GM18507 (cell line): ENCODE results near the gene DNAJC11.

ENCODE experiments used
- DNase-seq: peaks from one replicate; pipeline ENCODE4 v3.0.0; 2011; ENCODE audit warnings: low read depth; ENCODE audit not compliant: insufficient read length; ENCODE audit errors: extremely low spot score
- FAIRE-seq: peaks from 2 replicates; lab custom pipeline; 2011; peaks lifted over from hg19 to GRCh38; lab: Jason Lieb, UNC

Gene DNAJC11

DNA sequence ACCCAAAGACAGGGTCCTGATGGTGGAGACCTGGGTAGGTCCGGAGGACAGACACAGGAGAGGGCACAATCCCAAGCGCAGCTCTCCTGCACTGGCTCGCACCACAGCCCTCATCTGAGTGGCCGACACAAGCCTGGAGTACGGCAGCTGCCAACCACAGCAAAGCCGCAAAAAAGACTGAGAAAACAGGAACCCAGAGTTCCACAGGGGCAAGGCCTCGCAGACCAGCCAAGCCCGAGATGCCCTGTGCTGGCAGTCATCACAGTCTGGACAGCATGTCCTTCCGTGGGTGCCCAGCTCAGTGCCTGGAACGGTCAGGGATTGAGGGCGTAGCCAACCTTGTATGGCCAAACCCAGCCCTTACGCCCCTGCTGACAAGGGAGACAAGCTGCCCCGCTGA is 110.4 kb downstream of the DNAJC11 start:
- DNase-seq (no peak), FAIRE-seq (no peak)

DNA sequence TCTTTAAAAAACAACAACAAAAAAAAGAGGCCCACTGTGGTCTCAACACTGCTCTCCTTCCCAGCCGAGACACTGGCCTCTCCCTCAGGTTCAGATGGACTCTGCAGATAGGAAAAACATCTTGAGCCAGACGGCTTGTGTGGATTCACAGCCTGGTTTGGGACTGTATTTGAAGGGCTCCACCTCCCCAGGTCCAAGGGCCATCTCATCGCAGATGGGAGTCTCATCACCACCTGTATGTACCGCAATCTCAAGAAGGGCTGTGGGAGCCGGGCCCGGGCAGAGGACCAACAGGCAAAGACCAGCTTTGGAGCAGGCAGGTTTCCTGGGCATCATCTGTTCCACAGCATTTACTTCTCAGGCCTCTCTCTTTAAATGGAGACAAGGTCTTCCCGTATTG is 111.6 kb downstream of the DNAJC11 start:
- no peak for FAIRE-seq
- DNase-seq = no peak

DNA sequence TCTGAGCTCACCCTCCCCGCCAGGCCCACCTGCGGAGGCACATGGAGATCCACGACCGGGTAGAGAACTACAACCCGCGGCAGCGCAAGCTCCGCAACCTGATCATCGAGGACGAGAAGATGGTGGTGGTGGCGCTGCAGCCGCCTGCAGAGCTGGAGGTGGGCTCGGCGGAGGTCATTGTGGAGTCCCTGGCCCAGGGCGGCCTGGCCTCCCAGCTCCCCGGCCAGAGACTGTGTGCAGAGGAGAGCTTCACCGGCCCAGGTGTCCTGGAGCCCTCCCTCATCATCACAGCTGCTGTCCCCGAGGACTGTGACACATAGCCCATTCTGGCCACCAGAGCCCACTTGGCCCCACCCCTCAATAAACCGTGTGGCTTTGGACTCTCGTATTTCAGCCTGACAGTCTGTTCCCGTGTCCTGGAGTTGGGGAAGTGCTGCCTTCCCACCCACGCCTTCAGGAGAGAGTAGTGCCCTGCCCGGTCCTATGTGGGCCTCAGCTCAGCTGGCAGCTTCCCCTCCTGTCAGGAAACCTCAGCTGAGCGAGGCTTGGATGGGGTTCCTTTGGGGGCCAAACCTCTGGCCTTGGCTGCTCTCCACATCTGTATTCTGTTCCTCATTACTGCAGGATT is 112.6 kb downstream of the DNAJC11 start:
- no peak for FAIRE-seq
- DNase-seq = no peak

DNA sequence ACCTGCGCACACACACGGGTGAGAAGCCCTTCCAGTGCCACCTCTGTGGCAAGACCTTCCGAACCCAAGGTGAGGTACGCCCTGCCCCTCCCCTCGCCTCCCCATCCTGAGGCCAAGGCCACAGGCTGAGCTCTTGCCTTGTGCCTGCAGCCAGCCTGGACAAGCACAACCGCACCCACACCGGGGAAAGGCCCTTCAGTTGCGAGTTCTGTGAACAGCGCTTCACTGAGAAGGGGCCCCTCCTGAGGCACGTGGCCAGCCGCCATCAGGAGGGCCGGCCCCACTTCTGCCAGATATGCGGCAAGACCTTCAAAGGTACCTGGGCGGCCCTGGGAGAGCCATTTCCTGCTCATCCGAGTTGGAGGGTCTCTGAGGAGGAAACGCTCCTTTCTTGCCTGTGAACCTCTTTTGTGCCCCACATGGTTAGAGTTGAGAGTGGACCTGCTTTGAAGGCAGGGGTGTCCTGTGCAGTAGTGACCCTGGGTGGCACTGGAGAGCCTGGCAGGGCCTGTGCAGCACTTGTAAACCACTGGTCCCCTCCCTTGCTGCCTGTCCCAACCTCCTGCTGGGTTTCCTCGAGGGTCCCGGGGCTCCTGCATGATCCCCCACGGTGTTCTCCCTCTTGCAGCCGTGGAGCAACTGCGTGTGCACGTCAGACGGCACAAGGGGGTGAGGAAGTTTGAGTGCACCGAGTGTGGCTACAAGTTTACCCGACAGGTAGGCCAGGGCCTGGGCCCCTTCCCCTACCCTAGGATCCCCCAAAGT is 113.3 kb downstream of the DNAJC11 start:
- FAIRE-seq = no peak
- no peak for DNase-seq

DNA sequence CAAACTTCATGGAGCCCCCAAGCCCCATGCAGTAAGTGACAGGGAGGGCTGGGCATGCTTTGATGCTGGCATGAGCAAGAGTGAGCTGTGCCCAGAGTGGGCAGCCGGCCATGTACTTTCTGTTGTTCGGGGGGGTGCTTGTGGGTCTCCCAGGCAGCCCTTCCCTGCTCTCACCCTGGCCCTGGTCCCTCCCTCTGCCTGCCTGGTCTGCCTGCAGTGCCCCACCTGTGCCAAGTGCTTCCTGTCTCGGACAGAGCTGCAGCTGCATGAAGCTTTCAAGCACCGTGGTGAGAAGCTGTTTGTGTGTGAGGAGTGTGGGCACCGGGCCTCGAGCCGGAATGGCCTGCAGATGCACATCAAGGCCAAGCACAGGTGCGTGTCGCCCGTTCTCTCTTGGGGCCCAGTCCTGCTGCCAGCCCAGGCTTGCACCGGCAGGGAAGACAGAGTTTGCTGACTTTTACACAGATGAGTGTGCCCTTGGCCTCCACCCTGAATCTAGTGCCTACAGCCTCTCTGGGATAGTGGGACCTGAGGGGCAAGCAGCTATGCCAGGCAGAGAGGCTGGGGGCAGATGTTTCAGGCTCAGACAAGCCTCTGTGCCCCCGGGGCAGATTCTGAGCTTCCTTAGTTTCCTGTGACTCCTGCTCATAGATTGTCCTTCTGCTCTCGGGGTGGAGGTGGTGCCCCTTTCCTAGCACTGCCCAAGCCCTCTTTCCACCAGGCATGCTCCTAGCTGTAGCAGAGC is 114.2 kb downstream of the DNAJC11 start:
- FAIRE-seq = no peak
- no peak for DNase-seq

DNA sequence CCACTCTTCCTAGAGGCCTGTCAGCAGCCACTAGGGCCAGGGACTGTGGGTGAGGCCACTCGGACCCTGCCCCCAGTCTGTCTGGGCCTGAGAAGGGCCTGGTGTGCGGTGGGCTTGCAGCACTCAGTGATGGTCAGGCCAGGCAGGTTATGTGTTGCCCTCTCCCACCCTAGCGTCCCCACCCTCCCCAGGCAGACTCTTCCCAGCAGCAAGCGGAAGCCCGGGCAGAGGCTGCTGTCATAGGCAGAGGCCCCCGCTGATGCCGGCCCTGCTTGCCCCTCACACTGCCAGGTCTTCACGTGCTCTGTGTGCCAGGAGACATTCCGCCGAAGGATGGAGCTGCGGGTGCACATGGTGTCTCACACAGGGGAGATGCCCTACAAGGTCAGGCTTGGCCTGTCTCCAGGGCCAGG is 115.2 kb downstream of the DNAJC11 start:
- FAIRE-seq (no peak), DNase-seq (no peak)

DNA sequence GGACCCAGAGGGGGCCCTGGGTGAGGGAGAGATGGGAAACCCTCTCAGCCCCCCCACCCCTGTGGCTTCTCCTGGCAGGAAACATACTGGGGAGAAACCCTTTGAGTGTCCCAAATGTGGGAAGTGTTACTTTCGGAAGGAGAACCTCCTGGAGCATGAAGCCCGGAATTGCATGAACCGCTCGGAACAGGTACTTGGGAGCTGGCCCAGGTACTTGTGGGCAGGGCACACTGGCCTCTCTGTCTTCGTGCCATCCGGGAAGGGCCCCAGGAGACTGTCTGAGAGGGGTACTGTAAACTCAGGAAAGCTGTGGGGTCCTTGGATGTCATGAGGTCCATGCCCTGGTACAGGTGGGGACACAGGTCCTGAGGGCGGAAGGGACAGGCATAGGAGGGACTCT is 115.8 kb downstream of the DNAJC11 start:
- DNase-seq (no peak), FAIRE-seq (no peak)

DNA sequence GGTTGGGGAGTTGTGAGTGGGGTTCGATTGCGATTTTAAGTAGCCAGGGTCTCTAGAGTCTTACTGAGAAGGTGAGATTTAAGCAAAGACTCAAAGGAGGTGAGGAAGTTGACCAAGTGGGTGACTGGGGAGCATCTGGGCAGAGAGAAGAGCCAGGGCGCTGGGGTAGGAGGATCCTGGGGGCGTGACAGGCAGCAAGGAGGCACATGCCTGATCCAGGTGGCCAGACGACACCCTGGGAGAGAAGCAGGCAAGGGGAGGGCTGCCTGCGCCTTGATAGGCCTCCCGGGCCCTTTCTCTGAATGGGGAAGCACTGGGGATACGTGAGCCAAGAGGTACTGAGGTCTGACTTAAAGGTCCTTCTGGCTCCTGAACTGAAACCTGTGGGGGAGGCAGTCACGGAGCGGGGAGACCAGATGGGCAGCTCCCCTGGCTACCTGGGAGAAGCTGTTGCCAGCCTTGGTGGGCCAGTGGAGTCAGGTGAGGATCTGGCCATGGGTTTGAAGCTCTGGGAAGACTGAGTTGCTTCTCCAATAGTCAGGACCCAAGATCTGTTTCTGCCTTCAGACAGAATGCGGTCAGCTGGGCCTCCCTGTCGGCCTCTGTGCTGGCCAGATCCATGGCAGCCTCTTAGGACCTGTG is 116.4 kb downstream of the DNAJC11 start:
- FAIRE-seq = no peak
- DNase-seq = no peak
